Fibroblast of lung (primary cell): Measurements from ENCODE around the gene ACVR2A. TPM values are rescaled to one million over a fixed set of nuclear protein-coding genes. Genes with fewer than 3 reads are reported as not detected.

Experiments used
- DNase-seq, 2 donors: peaks; one replicate each; pipeline versions ENCODE4 v3.0.0 to v3.0.0-alpha.2; 2010; ENCODE audit warnings: low read depth in 2 of 2
- H2AFZ ChIP-seq: 2 replicates; pipeline ENCODE4 v1.5.1; 2012; ENCODE audit warnings: low read length, control low read depth, inconsistent platforms
- H3K27ac ChIP-seq: 2 replicates; pipeline ENCODE4 v1.5.1; 2011; ENCODE audit warnings: low read length, control low read depth; ENCODE audit not compliant: insufficient read depth
- H3K27me3 ChIP-seq: 2 replicates; pipeline ENCODE4 v1.5.1; 2011; ENCODE audit warnings: mild to moderate bottlenecking, low read length; ENCODE audit not compliant: control insufficient read depth, insufficient read depth
- H3K36me3 ChIP-seq: 2 replicates; pipeline ENCODE4 v1.5.1; 2011; ENCODE audit warnings: low read length; ENCODE audit not compliant: control insufficient read depth, insufficient read depth
- H3K4me1 ChIP-seq: 2 replicates; pipeline ENCODE4 v1.5.1; 2011; ENCODE audit warnings: low read length; ENCODE audit not compliant: control insufficient read depth, insufficient read depth; ENCODE audit errors: extremely low read depth
- H3K4me2 ChIP-seq: 2 replicates; pipeline ENCODE4 v1.5.1; 2011; ENCODE audit warnings: low read length, control low read depth; ENCODE audit not compliant: insufficient read depth; ENCODE audit errors: extremely low read depth
- H3K4me3 ChIP-seq, 4 experiments: fragments of 200-600 bp in 1 of 4; sonication (generic) in 1 of 4; replicated peaks in 1 of 4; 2 replicates each; pipeline ENCODE4 v1.5.1; 2011 to 2016; ENCODE audit warnings: low read length in 4 of 4, low read depth in 3 of 4, mild to moderate bottlenecking in 3 of 4, control low read depth in 2 of 4, inconsistent platforms in 1 of 4, mixed read lengths in 1 of 4; ENCODE audit not compliant: insufficient read depth in 1 of 4; ENCODE audit errors: control extremely low read depth in 1 of 4
- H3K79me2 ChIP-seq: 2 replicates; pipeline ENCODE4 v1.5.1; 2012; ENCODE audit warnings: mild to moderate bottlenecking, low read length, inconsistent platforms; ENCODE audit not compliant: control insufficient read depth, insufficient read depth
- H3K9ac ChIP-seq: 2 replicates; pipeline ENCODE4 v1.5.1; 2011; ENCODE audit warnings: mild to moderate bottlenecking, low read length, control low read depth; ENCODE audit not compliant: insufficient read depth
- H3K9me3 ChIP-seq: 2 replicates; pipeline ENCODE4 v1.5.1; 2012; ENCODE audit warnings: low read depth, low read length; ENCODE audit not compliant: control insufficient read depth, insufficient read depth
- H4K20me1 ChIP-seq: 2 replicates; pipeline ENCODE4 v1.5.1; 2011; ENCODE audit warnings: low read length; ENCODE audit not compliant: control insufficient read depth, insufficient read depth; ENCODE audit errors: extremely low read depth
- EZH2 ChIP-seq: IDR thresholded peaks from 2 replicates; pipeline ENCODE4 v1.5.1; 2012; ENCODE audit warnings: low read length, control low read depth, mild to moderate bottlenecking; ENCODE audit errors: missing control alignments
- polyA plus RNA-seq, 2 donors: library from polyadenylated mRNA; depleted of rRNA in 1 of 2; stranded (reverse) in 1 of 2; unstranded in 1 of 2; fragments of >200 nt; gene quantifications; 2 replicates each; pipeline ENCODE4 v1.2.1, GENCODE V29; 2011 to 2012; ENCODE audit warnings: missing spikeins in 1 of 2
- total RNA-seq: library from RNA; depleted of rRNA; stranded (reverse); fragments of >200 nt; gene quantifications from 2 replicates; pipeline ENCODE4 v1.2.1, GENCODE V29; 2014
- TF ChIP-seq, protein P1 (sequence below), 2 donors: IDR thresholded peaks in 1 of 2; conservative IDR thresholded peaks in 1 of 2; 1 replicate in 1 of 2; 2 replicates in 1 of 2; pipeline ENCODE4 v1.5.1; 2011 to 2012; ENCODE audit warnings: low read length in 2 of 2, control low read depth in 1 of 2, inconsistent platforms in 1 of 2, low read depth in 1 of 2, mild to moderate bottlenecking in 1 of 2

The ACVR2A gene
- total and polyA plus RNA-seq, 2 donors (not counting 1 experiment from before 2014, with no cell fraction given) = 8.9 to 9.8 TPM

DNA sequence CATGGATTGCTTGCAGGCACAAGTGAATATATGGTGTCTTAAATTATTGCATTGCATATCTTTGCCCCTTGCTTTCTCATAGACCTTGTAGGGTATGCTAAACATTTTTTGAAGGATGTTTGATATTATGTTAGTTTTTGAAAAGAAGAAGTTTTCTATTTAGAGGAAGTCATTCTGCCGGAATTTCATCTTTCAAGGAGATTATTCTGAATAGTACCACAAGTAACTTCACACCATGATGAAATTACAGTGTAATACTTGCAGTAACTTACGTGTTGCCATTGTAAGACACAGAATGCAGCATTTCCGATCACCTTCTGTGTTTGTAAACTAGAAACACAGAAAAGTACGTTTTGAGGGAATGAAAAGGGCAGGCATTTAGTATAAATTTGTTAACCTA is 71.9 kb downstream of the ACVR2A start:
- Histone ChIP-seq H4K20me1 (no peaks in the 10 kb centered on the region), H3K27me3 (no peaks in the 10 kb centered on the region), H3K27ac (no peak overlapping the region), H3K9ac (no peak overlapping the region), H3K36me3 (no peaks in the 10 kb centered on the region), H3K79me2 (no peaks in the 10 kb centered on the region), H3K9me3 (no peaks in the 10 kb centered on the region), H3K4me2 (no peak overlapping the region), H2AFZ (no peak overlapping the region), H3K4me1 (no peaks in the 10 kb centered on the region), H3K4me3 (no peak overlapping the region)
- TF ChIP-seq, protein P1, sequence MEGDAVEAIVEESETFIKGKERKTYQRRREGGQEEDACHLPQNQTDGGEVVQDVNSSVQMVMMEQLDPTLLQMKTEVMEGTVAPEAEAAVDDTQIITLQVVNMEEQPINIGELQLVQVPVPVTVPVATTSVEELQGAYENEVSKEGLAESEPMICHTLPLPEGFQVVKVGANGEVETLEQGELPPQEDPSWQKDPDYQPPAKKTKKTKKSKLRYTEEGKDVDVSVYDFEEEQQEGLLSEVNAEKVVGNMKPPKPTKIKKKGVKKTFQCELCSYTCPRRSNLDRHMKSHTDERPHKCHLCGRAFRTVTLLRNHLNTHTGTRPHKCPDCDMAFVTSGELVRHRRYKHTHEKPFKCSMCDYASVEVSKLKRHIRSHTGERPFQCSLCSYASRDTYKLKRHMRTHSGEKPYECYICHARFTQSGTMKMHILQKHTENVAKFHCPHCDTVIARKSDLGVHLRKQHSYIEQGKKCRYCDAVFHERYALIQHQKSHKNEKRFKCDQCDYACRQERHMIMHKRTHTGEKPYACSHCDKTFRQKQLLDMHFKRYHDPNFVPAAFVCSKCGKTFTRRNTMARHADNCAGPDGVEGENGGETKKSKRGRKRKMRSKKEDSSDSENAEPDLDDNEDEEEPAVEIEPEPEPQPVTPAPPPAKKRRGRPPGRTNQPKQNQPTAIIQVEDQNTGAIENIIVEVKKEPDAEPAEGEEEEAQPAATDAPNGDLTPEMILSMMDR (conservative IDR thresholded peaks at IDR 0.05 in 1 of 2, IDR thresholded peaks at IDR 0.05 in 1 of 2; ENCODE audit: low read depth in 1 of 2, low read length in 2 of 2) = no peak
- DNase-seq = peak in 1 of 2 donors; percentile 21

- TF ChIP-seq EZH2 = no peak
- TF ChIP-seq, protein P1 (conservative IDR thresholded peaks at IDR 0.05 in 1 of 2, IDR thresholded peaks at IDR 0.05 in 1 of 2; ENCODE audit: low read depth in 1 of 2, low read length in 2 of 2) = no peak
- Histone ChIP-seq H3K79me2 (no peaks in the 10 kb centered on the region), H3K4me1 (no peaks in the 10 kb centered on the region), H3K9me3 (no peaks in the 10 kb centered on the region), H3K4me2 (no peak overlapping the region), H4K20me1 (peaks cover under 1% of the 10 kb centered on the region), H2AFZ (no peak overlapping the region), H3K27ac (no peak overlapping the region), H3K9ac (no peak overlapping the region), H3K4me3 (no peak overlapping the region), H3K27me3 (no peaks in the 10 kb centered on the region), H3K36me3 (no peaks in the 10 kb centered on the region)
- DNase-seq = no peak
Measured at GRCh38 chr2:147917161-147917560, 72.3 kb downstream of the ACVR2A start.

DNA sequence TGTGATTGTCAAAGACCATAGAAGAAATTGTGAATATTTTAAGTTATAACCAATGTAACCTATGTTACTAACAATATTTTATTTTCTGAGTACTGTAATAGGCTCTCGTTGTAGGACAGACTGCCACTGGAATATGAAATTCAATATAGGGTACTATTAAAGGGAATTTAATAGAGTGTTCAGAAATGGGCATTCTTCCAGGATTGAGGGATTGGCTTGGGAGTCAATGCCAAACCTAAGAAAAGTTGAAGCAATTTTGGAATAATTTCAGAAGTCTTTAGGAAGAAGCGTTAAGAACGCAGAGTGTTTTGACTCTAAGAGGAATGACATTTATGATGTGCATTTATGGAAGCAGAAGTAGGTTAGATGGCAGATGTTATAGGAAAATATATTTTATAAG is 79.0 kb downstream of the ACVR2A start:
- TF ChIP-seq, protein P1 (conservative IDR thresholded peaks at IDR 0.05 in 1 of 2, IDR thresholded peaks at IDR 0.05 in 1 of 2; ENCODE audit: low read depth in 1 of 2, low read length in 2 of 2) = no peak
- no peak for TF ChIP-seq EZH2
- H3K27me3 ChIP-seq = no peaks in the 10 kb centered on the region
- H3K4me2 ChIP-seq = no peak overlapping the region
- no peaks in the 10 kb centered on the region for H3K4me1 ChIP-seq
- peaks cover 2% of the 10 kb centered on the region for H4K20me1 ChIP-seq
- H3K9ac ChIP-seq = no peak overlapping the region
- H3K36me3 ChIP-seq = no peaks in the 10 kb centered on the region
- no peaks in the 10 kb centered on the region for H3K79me2 ChIP-seq
- no peaks in the 10 kb centered on the region for H3K9me3 ChIP-seq
- no peak overlapping the region for H2AFZ ChIP-seq
- H3K27ac ChIP-seq = no peak overlapping the region
- DNase-seq = peak in 1 of 2 donors; percentile 34
- H3K4me3 ChIP-seq = no peak overlapping the region
